Stimulated activated CD8-positive, alpha-beta memory T cell treated with anti-CD3 and anti-CD28 coated beads, Interleukin-15, amount 100 ng/mL, for 48 hours (primary cell): Measurements from ENCODE around the gene MAEA.

ENCODE experiments used
- DNase-seq, 2 donors: peaks; one replicate each; pipeline ENCODE4 v3.0.0-alpha.2; 2020; ENCODE audit warnings: low read depth in 2 of 2

The MAEA gene

DNA sequence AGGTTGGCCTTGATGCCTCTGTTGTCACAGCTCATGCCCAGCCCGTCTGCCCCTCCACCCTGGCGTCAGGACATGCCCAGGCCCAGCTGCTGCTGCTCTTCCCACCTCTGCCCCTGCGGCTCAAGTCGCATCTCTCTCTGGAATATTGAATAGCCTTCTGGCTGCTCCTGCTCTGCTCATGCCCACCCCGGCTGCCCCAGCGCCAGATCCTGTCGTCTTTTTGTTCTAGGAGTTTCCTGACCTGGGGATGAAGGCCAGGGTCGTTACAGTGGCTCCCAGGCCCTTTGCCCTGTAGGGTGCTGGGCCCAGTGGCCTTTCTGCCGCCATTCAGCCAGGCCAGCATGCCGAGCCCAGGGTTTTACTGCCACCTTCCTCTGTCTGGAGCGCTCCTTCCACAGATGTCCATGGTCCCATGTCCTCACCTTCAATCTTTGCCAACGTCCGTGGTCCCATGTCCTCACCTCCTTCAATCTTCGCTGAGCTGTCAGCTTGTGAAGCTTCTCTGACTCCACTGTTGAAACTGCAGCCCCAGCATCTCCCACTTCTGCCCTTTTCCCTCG, 9.7 kb downstream of the MAEA start:
- DNase-seq = no peak

GRCh38 chr4:1300466-1301455, 11.1 kb downstream of the MAEA start:
- no peak for DNase-seq

- no peak for DNase-seq
These were observed 12.5 kb downstream of the MAEA start for GRCh38 chr4:1302159-1302558.

- no peak for DNase-seq
These were observed 15.6 kb downstream of the MAEA start for GRCh38 chr4:1305261-1305711.

- no peak for DNase-seq
These were observed 16.2 kb downstream of the MAEA start for GRCh38 chr4:1305781-1306455.

DNA sequence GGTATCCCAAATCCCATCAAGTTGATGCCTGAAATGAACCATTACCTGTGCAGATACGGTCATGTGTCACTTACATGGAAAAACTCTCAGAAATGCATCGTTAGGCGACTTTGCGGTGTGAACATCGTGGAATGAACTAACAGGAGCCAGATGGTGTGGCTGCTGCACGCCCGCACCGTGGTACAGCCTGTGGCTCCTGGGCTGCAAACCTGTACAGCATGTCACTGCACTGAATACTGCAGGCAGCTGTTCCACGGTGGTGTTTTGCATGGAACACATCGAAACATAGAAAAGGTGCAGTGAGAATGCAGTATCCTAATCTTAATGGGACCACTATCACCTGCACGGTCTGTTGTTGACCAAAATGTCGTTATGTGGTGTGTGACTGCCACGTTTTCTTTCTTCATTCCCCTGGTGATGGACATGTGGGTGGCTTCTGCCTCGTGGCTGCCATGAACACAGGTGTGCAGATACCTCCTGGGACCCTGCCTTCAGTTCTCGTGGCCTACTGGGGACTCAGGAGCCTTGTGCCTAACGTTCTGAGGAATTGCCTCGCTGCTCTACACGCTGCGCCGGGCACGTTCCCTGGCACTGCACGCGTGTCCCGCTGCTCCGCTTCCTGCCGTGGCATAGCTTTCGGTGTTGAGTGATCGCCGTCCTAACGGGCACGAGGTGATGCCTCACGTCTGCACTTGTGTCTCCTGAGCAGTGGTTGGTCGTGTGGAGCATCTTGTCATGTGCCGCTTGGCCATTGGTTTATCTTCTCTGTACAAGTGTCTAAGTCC, 18.5 kb downstream of the MAEA start:
- DNase-seq = no peak

DNA sequence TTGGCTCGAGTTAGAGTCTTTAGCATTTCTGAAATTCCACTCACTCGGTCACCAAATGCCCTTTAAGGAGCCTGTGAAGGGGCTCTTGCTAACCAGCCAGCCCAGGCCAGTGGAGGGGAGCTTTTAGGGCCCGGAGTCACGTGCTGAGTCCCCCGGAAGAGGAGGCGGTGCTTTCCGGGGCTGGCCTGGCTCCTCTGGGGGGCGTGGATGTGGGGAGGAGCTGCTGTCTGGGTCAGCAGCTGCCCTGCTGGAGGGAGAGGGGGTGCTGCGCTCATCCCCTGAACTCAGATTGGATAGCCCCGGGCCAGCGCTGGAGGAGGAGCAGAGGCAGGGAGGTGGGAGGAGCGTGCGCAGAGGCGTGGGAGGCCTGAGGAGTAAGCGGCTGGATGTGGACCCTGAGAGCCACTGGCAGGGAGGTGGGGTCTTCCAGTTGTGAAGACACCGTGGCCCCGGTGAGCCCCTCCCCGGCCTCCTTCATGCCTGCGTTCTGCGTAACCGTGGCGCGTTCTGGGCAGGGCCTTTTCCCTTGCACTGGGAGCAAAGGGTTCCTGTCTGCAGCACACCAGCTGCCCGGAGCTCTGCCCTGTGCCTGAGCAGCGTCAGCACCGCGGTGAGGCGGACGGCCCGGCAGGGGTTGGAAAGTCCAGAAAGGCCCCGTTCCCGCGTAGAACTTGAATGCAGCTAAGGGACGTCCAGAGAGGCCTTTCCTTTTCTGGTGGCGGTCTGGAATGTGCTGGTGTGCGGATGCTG, 19.7 kb downstream of the MAEA start:
- peak; percentile 59 to 65 for DNase-seq

DNA sequence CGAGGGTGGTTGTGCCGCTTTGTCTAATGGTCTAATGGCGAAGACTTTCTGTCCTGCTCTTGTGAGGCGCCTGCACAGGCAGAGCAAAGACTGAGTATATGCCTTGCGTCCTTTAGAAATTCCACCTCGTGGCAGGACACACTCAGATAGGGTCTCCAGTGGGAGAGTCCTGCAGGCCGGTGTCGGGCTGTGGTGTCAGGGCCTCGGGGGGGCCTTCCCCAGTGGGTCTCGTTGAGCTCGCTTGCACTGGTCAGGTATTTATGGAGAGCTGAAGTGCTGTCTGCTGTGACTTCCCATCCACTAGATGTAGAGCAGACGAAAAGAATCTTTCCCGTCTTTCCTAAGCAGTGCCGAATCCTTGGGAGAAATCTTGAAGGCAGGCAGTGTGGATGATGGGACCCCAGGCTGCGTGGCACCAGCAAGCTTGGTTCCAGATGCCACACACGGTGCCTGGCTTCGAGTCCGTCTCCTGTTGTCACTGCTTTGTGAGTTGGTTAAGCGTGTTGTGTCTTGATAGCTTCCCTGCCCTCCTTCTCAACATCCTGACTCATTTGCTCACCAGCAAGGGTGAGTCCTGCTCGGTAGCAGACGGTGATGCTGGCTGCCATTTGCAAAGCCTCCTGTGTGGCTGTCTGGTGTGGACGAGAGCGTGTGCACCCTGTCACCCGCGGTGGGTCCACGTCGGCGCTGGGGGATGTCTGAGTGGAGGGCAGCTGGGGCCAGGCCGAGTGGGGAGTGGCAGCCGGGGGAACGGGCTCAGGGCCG, 20.5 kb downstream of the MAEA start:
- no peak for DNase-seq

DNA sequence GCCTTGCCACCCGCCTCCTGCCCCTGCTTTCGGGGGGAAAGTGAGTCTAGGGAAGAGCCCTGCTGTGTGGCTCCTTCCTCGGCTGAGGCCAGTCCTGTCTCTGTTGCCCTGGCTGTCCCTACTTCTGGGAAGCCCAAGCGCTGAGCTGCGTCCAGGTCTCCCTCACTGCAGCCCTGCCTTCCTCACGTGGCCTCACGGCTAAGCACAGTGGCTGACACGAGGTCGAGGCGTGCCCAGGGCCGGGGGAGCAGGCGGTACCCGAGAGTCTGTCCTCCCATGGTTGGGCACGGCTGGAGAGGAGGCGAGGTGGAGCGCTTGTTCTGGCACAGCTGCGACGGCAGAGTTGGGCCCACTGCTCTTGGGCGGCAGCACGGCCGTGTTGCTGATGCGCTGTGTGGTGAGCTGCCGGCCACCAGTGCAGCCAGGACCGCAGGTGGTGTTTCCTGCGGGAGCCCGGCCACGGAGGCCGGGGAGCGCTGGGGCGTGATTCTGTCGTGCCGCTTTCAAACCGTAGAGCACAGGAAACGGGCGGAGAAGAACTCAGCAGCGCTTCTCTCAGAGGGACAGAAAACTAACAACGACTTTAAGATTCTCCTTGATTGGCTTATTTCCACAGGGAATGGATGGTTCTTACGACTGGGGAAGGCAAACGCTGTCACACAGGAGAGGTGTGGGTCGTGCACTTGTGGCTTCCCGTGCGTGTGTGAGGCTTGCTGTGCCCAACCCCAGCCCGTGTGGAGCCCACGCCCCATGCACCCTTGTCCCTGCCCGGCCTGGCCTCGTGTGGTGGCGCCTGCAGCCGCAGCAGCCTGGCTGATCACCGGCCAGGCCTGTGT, 21.3 kb downstream of the MAEA start:
- DNase-seq = no peak

DNA sequence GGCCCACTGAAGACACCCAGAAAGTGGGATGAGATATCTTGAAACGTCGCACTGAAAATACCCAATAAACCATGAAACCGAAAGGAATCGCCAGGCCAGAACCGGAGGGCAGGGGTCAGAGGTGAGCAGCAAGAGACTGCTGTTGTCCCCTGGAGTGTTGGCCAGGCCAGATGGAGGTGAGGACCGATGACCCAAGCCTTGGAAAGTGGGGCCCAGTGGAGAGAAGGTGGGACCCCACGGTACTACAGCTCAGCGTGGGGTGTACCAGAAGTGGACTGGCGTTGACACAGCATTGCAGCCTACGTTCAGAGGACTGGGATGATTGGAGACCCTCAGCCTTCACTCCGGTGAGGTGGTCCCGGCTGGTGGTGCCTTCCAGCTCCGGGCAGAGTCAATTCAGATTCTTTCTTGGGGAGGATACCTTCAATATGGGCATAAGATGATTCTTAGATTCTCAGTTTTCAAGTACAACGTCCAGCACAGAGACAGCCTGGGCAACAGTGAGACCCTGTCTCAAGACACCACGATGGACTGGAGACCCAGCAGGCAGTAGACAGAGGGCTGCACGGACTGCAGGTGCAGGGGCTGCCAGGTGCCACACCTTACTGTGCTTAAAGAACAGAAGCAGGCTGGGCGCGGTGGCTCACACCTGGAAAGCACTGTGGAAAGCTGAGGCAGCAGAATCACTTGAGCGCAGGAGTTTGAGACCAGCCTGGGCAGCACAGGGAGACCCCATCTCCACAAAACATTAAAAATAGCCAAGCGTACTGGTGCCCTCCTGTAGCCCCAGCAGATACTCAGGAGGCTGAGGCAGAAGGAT, 23.3 kb downstream of the MAEA start:
- DNase-seq = no peak

DNA sequence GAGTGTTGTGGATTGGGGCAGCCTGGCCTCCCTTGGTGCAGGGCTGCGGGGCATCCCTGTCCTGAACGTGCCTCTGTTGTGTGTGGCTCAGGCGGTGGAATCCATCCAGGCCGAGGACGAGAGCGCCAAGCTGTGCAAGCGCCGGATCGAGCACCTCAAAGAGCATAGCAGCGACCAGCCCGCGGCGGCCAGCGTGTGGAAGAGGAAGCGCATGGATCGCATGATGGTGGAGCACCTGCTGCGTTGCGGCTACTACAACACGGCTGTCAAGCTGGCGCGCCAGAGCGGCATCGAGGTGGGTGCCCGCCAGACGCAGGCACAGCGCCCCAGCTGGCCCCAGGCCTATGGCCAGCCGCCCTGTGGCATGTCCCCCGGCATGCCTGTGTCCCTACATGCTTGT, 25.6 kb downstream of the MAEA start:
- no peak for DNase-seq

GRCh38 chr4:1315836-1316536, 26.3 kb downstream of the MAEA start:
- no peak for DNase-seq

GRCh38 chr4:1316537-1317168, 27.0 kb downstream of the MAEA start:
- no peak for DNase-seq

- DNase-seq = no peak
These were observed 27.7 kb downstream of the MAEA start for GRCh38 chr4:1317177-1318045.

- no peak for DNase-seq
These were observed 28.3 kb downstream of the MAEA start for GRCh38 chr4:1318046-1318375.

DNA sequence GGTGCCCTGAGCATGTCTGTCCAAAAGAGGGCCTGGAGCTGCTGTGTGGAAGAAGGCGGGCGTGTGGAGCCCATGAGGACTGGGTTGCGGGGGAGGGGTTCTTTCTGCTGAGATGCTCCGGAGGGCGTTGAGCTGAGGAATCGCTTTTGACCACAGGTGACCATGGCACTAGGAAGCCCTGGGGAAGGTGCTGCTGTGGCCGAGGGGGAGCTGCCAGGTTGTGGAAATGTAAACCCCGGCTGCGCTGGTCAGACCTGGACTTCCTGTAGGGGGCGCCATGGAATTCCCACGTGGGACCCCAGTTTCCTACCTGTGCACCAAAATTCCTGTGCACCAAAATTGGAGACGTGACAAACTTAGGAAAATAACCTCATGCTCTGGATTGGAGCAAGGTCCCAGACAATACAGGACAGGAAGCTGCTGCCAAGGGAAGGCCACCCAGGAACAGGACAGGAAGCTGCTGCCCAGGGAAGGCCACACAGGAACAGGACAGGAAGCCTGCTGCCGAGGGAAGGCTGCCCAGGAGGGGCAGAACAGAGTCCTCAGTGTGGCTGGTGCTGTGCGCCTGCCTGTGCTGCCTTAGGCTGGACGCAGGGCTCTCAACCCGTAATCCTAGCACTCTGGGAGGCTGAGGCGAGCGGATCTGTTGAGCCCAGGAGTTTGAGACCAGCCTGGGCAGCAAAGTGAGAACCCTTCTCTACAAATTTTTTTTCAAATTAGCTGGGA, 29.0 kb downstream of the MAEA start:
- no peak for DNase-seq
